HG03196 (cell line): ENCODE data around the gene NT5C.
"Not testable (repeated sequence)": the region's sequence is repeated elsewhere in the genome, so short reads cannot be mapped to it uniquely, and the experiment has no call there.

ENCODE experiments used
- ATAC-seq: cut with Tn5 transposase; IDR thresholded peaks from one replicate; pipeline ENCODE4 v1.9.1; 2021; ENCODE audit not compliant: unreplicated experiment

NT5C gene

DNA sequence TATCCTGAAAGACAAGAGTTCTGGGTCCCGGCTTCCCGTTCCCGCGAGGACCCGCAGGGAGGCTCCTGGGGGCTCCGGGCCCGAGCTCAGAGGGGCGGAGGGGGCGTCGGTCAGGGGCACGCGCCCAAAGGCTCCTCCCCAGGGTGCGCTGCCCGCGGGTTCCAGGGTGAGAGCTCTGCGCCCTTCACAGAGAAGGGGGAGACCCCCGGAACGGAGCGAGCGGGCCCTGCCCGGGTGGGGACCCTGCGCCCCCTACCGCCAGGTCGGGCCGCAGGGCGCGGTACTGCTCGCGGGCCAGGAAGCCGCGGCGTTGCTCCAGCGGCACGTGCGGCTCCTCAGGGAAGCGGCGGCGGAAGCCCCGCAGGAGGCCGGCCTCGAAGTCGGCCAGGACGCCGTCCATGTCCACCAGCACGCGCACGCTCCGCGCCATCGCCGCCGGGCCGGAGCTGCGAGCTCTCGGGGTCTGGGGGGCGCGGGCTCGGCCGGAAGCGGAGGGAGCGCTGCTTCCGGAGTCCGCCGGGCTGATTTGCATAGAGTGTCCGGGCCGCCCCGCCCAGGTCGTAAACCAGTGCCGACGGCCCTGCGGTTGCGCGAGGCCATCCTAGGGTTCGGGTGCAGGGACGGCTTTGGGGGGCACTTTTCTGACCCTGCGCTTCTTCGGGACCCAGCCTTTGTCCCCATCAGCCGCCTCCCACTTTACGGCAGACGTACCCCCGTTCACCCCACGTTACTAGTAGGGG lies at the start of gene NT5C:
NT5C (minus strand) TSS at position 465 of the 740 bp plus-strand sequence; CDS start at position 430, 35 bp downstream.
- ATAC-seq = peak; percentile 60

DNA sequence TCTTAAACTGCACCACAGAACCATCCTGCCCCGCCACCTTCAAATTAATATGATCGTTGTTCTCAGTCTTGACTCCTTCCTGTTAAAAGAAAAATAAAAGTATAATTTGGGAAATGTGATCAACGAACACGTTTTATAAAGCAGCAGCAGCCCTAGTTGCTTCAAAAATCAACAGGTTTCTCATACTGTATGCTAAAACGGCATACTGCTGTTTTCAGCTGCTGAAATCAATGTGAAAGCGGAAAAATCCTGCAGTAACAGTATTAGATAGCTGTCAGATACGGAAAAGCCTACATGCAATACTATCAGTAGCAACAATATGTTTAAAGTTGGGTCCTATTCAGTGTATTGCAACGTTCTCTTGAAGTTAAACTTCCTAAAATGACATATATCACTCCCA lies 49.6 kb upstream of the NT5C start:
- ATAC-seq = no peak

DNA sequence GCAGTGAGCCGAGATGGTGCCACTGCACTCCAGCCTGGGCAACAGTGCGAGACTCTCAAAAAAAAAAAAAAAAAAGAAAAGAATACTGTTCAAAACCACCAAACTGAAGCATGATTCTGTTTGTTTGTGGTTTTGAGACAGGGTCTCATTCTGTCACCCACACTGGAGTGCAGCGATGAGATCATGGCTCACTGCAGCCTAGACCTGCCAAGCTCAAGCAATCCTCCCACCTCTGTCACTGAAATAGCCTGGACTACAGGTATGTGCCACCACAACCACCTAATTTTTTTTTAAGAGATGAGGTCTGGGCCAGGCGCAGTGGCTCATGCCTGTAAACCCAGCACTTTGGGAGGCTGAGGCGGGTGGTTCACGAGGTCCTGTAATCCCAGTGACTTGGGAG lies 46.9 kb upstream of the NT5C start:
- no peak for ATAC-seq

DNA sequence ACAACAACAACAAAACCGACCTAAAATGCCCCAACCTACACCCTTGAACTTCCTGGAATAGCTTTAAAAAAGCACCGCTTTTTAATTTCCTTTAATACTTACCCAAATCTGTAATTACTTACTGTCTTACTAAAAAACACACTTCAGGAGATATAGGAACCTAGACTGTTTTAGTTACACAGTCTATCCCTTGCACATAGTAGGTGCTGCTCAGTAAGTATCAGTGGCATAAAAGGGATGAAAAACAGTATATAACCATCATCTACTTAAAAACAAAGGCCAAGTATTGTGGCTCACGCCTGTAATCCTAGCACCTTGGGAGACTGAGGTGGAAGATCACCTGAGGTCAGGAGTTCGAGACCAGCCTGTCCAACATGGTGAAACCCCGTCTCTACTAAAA lies 45.1 kb upstream of the NT5C start:
- no peak for ATAC-seq

DNA sequence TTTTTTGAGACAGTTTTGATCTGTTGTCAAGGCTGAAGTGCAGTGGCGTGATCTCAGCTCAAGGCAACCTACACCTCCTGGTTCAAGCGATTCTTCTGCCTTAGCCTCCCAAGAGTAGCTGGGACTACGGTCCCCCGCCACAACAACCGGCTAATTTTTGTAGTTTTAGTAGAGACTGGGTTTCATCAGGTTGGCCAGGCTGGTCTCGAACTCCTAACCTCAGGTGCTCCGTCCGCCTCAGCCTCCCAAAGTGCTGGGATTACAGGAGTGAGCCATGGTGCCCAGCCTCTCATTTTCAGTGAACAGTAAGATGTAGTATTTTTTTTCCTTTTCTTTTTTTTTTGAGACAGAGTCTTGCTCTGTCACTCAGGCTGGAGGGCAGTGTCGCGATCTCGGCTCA lies 43.5 kb upstream of the NT5C start:
- no peak for ATAC-seq

DNA sequence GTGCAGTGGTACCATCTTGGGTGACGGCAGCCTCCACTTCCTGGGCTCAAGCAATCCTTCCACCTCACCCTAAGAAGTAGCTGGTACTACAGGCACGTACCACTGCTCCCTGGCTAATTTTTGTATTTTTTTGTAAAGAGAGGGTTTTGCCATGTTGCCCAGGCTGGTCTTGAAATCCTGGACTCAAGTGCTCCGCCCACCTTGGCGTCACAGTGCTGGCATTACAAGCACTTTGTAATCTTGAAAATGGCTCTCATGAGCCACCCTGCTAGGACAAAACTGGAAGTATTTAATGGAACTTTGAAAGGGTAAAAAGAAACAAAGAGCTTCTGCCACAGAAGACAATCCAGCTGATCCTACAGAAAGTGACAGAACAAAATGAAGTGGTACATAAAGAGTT lies 42.0 kb upstream of the NT5C start:
- ATAC-seq = no peak

DNA sequence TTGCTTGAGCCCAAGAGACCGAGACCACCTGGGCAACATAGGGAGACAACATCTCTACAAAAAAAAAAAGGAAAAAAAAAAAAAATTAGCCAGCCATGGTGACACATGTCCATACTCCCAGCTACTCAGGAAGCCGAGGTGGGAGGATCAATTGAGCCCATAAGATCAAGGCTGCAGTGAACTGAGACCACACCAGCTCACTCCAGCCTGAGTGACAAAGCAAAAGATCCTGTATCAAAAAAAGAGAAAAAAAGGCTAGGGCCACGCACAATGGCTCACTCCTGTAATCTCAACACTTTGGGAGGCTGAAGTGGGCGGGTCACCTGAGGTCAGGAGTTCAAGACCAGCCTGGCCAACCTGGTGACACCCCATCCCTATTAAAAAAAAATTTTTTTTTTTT lies 37.5 kb upstream of the NT5C start:
- no peak for ATAC-seq

DNA sequence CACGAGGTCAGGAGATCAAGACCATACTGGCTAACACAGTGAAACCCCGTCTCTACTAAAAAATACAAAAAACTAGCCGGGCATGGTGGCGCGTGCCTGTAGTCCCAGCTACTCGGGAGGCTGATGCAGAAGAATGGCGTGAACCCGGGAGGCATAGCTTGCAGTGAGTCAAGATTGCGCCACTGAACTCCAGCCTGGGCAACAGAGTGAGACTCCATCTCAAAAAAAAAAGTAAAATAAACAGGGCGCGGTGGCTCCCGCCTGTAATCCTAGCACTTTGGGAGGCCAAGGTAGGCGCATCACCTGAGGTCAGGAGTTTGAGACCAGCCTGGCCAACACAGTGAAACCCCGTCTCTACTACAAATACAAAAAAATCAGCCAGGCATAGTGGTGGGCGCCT lies 33.1 kb upstream of the NT5C start:
- ATAC-seq = not testable (repeated sequence)

DNA sequence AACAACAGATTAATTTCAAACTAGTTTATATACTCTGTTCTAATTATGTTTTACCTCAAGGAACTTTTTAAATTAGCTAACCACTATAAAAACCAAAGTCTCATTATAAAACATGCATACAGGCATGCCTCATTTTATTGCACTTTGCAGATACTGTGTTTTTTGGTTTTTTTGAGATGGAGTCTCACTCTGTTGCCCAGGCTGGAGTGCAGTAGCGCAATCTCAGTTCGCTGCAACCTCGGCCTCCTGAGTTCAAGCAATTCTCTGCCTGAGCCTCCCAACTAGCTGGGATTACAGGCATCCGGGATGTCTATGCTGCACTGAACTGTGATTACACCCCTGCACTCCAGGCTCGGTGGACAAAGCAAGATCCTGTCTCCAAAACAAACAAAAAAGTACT lies 31.5 kb upstream of the NT5C start:
- no peak for ATAC-seq

- no peak for ATAC-seq
Observed at GRCh38 chr17:75160211-75160610, 28.7 kb upstream of the NT5C start.

DNA sequence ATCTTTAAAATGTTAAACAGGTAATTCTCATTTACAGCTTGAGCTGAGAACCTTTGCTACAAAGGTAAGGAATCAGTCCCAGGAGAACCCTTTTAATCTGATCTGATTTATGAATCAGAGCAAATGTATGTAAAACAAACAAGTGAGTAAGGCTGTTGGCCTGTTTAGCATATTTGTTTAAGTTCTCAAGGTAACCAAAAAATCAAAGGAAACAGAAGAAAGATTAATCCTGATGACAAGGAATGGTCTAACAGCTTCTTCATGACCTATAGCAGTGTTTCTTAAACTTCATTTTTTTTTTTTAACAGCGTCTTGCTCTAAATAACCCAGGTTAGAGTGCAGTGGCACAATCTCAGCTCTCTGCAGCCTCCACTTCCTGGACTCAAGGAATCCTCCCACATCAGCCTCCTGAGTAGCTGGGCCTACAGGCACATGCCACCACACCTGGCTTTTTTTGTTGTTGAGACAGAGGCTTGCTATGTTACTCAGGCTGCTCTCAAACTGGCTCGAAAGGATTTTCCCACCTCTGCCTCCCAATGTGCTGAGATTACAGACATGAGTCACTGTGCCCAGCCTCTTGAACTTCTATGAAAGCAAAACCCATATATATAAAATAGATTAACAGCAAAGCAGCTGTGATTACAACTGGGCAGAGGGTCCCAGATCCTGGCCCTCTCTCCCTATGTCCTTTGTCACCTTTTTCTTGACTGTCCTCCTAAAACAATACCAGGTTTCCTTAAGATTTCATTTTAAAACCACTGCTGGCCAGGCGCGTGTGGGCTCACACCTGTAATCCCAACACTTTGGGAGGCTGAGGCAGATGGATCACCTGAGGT lies 27.9 kb upstream of the NT5C start:
- ATAC-seq = no peak

DNA sequence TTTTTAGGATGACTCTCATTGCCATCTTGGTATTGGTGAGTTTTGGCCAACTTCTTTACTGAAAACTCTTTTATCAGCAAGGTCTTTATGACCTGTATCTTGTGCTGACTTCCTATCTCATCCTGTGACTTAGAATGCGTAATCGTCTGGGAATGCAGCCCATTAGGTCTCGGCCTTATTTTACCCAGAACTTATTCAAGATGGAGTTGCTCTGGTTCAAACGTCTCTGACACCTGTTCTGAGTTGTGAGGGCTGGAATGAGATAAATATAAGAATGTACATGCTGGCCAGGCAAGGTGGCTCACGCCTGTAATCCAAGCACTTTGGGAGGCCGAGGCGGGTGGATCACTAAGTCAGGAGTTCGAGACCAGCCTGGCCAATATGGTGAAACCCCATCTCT lies 26.9 kb upstream of the NT5C start:
- ATAC-seq = not testable (repeated sequence)

GRCh38 chr17:75155191-75155601 lies 23.7 kb upstream of the NT5C start:
- ATAC-seq = no peak

DNA sequence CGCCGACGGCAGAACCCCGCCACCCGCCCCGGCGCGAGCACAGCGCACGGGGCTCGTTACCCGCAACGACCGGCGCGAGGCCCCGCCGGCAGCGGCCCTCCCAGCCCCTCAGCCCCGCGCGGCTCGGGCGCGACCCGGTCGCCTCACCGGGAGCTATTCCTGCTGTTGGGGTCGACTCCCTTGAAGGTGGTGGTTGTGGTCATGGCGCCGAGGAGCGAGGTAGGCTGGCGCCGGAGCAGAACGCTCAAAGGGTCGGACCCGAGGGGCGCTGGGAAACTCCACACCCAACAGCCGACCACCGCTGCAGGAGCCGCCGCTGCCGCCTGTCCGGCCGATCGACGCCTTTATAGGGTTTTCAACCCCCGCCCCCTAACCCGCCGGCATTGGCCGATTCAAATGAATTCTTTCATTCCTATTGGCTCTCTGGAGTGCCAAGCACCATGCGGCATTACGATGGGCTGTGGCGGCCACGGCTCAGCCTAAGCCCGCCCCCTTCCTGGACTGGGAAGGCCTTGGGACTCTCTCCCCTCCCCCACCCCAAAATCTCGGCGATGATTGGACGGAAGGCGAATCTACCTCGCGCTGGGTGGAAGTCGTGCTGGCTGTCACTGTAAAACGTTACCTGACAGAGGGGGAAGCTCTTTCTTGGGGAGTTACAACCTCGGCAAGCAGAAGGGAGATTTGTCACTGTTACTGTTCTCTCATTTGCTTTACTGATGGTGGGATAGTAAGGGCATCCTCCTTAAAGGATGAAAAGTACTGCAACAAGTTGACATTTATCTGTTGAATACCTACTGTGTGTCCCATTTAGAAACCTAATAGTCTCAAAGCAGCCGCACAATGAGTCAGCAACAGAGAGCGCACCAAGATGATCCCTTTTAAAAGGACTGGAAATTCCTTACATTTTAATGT lies 22.9 kb upstream of the NT5C start, which contains the start of gene JPT1:
JPT1 (minus strand) TSS at position 318 of the 912 bp plus-strand sequence; CDS start at position 203, 115 bp downstream.
- ATAC-seq = peak; percentile 94

DNA sequence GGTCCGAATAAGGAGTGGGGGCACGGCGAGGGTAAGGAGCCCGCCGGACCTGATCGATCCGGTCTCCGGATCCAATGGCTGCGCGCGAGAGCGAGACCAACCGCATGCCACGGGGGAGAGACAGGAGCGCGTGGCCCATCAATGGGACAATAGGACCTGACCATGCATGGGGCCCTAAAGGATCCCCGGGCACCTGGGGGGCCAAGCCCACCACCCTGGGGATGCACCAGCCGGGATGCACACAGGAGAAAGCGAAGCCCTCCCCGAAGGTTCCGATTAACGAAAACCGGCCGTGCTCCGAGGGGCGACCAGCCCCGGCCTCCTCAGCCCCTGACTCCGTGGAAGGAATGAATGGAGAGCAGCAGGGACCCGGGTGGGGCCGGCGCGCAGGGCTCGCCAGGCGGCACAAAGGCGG lies 22.2 kb upstream of the NT5C start:
- ATAC-seq = peak; percentile 5

GRCh38 chr17:75152922-75153779 lies 21.6 kb upstream of the NT5C start:
- peak; percentile 6 for ATAC-seq

DNA sequence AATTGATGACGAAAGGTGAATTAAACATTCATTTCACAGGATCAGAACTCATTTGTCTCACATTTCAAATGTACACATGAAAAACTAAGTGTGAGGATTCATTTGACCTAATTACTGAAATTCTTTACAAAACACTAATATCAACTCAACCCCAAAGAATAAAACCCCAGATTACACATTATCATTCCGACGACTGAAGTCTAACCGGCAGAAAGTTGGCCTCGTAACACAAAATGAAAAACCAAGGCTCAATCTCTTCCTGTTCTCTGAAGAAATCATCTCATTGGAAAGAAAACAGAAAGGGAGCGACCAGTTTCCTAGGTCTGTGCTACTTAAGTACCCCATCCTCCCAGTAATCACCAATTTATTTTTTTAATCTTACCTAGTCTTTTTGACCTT lies 21.0 kb upstream of the NT5C start:
- ATAC-seq = no peak

DNA sequence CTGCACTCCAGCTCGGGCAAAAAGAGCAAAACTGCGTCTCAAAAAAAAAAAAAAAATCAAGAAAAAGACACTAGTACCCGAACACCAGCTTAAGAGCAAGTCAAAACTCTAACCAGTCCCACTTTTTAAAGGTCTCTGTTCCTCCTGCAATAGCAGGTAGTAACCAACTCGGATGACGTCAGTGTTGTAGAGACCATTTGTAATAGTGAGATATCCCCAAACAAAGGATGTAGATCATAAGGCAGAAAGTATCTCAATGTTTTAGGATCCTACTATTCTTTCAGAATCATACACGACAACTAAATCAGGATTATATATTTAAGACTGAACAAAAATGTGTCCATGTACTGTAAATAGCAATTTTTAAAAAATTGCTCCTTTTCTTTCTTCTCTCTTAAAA lies 20.4 kb upstream of the NT5C start:
- ATAC-seq = no peak

DNA sequence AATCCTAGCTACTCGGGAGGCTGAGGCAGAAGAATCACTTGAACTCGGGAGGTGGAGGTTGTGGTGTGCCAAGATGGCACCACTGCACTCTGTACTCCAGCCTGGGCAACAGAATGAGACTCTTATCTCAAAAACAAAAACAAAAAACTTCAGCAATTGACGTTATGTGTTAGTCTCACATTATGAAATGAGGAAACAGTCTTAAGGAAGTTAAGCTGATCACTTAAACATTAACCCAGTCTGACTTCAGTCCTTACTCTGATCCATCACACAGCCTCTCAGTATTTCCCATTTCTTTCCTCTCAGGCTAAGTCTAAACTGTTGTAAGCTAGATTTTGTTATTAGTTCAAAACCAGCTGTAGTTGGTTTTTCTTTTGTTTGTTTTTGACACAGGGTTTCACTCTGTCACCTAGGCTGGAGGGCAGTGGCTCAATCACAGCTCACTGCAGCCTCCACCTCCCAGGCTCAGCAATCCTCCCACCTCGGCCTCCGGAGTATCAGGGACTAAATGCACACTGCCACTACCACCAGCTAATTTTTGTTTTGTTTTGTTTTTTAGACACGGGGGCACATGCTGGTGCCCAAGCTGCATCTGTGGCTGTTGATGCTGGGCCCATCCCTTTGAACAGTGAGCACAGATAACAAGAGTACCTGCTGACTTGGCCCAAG lies 16.5 kb upstream of the NT5C start:
- no peak for ATAC-seq

DNA sequence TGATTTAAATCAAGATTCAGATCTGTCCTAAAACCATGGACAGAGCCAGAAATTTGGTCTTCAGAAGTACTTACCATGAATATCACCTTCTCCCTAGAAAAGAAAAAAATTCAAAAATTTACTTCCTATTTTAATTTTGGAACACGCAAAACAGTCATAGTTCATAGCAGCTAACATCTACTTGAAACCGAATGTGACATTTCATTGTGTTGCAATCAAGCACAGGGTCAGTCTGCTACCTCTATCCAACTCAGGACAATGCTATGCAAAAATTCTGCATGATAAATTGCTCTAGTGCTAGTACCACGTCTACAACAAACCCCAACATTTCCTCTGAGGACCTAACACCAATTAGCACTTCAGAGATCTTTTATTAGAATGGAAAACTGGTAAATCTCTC lies 15.1 kb upstream of the NT5C start:
- ATAC-seq = no peak
